ENCODE data around the gene BTBD2.

Gene BTBD2

DNA sequence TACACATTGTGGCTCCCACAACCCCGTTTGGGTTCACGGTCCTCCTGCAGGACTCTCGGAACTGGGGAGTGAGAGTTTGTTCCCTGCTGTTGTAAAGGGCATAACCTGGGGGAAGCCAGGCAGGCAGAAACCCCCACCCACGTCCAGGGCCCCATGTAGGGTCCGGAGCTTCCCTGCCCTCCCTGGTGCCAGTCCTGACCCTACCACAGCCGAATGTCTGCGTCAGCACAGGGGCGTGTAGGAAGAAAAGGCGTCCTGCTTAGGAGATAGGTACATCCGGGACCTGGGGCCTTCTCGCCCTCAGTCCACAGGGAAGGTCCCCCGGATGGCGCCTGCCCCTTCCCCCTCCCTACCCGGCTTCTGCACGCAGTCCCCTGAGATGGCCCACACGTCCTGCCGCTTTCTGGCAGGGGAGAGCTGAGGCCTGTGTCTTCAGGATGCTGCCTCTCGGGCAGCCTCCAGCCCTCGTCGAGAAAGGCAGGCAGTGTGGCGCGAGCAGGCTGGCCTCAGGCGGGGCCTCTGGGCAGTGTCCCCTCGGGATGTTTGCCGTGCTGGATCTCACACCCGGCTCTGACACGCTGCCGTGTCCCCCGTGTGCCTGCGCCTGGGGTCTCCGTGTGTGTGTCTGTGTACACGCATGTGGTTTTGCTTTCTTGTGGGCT lies 55.5 kb downstream of the BTBD2 start:
- no peak for DNase-seq (ENCODE audit: low read depth in 2 of 2)

DNA sequence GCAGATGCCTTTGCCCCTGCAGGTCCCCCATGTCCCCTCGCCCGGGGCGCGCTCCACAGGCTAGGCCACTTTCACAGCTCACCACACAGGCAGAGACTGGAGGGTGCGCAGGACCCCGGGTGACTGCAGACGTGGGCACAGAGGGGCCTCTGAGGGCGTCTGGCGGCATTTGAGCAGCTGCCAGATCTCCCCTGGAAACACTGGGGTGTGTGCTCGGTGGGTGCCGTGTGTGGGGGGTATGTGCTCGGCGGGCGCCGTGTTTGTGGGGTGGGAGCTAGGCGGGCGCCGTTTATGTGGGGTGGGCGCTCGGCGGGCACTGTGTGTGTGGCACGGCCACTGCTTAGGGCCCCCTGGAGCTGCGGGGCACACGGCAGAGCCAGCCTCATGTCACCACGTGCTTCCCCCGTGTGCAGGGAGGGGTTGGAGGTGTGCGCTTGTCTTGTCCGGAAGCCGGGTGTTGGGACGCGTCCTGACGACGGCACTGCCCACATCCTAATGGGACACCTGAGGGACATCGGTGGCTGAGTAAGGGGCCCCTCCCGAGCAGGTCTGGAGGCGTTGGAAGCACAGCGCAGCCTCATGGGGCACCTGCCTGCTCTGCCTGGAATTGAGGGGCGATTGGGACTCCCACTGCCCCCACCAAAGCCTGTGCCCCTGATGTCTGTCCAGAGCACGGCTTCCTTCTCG lies 57.8 kb downstream of the BTBD2 start:
- no peak for DNase-seq (ENCODE audit: low read depth in 2 of 2)

DNA sequence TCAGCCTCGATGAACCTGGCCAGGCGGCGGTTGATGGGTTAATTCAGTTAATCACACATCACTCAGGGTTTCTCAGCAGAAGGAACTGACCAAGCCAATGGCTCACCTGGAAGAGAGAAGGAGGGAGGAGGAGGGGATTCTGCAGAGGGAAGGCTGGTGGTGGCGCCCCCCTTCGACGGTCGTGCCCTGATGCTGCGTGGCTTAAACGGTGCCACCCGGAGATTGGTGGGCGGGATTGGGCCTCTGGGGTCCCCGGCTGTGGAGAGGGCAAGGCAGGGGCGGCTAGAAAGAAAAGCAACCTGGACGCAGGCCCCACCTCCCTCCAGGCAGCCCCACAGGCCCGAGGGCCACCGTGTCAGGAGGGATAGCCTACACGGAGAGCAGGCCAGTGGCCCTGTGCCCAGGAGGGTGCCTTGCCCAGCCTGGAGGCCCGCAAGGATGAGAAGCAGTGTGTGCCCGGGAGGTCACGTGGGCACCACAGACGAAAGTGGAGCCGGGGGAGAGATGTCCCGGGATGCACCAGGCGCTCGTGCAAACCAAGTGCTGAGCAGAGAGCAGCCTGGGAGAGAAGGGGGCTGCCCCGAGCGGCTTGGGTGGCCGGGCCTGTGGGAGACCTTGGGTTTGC lies 58.5 kb downstream of the BTBD2 start:
- no peak for DNase-seq (ENCODE audit: low read depth in 2 of 2)

DNA sequence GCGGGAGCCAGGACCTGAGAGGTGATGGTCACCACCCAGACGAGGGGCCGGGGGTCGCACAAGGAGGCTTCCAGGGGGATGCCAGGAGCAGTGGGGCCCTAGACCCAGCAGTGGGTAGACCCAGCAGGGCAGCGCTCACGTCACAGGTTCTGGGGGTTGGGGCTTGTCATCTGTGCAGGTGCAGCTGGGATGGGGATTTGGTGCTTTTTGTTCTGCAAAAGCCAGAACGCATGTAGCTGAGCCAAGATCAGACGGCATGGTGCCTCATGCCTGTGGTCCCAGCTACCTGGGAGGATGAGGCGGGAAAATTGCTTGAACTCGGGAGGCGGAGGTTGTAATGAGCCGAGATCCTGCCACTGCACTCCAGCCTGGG lies 59.4 kb downstream of the BTBD2 start:
- DNase-seq (ENCODE audit: low read depth in 2 of 2) = no peak

DNA sequence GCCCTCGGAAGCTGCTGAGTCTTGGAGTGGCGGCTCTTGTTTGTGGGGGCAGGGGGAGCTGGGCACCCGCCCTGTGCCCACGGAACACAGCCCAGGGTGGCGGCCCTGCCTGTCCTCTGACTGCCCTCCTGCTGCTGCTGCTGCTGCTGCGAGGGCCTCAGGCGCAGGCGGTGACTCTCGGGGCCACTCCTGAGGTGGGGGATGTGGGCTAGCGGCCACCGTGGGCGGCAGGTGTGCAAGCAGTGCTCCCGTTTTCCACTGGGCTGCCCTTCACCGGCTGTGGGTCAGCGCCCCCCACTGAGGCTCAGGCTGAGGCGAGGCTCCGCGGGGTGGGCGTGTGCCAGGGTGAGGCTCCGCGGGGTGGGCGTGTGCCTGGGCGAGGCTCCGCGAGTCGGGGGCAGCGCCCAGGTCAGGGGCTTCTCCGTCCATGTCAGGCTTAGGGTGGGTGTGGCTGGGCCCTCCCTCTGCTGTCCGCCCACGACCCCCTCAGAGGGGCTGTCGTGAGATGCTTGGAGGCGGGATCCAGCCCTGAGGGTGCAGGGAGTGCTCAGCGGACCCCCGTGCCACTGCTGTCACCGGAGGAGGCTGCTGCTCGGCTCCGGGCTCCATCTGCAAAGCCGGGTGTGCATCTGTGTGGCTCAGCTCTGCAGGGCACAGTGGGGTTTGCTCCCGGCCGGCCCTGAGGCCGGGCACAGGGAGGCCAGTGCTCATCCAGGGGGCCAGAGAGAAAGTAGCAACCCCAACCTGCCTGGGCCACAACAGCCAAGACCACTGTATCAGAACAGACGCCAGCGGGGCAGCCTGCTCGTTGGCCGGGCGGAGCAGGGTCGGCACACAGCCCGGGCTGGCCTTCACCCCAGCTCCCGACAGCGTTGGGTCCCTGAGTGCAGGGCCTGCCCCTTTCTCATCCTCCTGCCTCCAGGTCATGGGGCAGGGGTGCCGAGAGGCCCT lies 60.1 kb downstream of the BTBD2 start:
- DNase-seq (ENCODE audit: low read depth in 2 of 2) = no peak

DNA sequence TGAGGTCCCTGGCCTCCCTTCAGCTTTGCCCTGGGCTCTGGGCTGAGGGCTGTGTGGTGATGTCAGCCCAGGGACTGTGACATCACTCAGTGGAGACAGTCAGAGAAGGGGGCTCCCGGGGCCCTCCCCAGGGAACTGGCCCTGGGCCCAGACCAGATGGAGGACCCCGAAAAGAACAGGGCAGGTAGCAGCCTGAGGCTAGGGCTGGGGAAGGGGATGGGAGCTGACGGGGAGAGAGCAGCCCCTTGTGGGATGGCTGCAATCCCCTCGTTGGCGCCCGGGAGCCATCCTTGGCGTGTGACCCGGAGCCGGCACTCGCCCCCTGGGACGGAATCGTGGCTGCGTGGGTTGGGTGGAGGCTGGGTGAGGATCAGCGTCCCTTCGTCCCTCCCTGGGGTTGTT lies 61.0 kb downstream of the BTBD2 start:
- no peak for DNase-seq (ENCODE audit: low read depth in 2 of 2)

DNA sequence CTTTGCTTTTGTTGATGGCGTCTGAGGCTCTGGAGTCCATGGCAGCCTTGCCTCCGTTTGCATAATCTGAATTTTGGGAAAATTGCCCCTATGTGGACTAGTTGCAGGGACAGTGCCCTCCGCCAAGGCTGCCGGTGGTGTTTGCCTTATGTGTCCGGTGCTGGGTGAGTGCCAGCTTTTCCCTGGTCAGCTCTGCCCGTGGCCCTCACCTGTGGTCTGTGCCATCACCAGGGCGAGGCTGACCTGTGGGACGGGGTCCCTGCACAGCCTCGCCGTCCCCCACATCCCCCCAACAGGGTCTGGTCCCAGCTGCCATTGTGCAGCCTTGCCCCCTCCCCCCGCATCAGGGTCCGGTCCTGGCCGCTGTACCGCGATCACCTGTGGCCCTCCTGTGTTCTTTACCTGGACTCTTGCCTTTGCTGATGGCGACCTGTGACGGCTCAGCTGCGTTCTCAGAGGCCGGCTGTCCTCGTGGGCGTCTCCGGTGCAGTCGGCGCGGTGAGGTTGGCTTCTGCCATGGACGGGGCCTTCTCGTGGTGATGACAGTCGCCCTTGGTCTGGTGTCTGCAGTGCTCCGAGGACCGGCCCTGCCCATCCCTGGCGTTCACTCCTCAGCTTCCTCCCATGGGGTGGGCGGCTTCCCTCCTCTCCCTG lies 61.9 kb downstream of the BTBD2 start:
- no peak for DNase-seq (ENCODE audit: low read depth in 2 of 2)

DNA sequence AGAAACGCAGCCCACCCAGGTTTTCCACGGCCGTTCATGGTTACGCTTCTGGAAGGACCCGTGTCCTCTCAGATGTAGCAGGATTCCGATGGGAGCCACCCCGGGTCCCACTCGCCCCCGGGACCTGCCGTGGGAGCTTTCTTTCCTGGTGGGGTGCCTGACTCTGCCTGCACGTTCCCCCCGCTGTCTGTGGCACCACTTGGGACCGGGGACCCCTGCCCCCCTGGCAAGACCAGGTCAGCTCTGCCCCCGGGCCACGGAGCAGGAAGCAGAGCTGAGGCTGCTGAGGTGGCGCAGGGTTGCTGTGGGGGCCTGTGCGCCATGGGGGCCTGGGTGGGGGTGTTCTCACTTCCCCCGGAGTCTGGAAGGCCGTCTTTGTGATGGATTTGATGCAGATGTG lies 62.5 kb downstream of the BTBD2 start:
- no peak for DNase-seq (ENCODE audit: low read depth in 2 of 2)

DNA sequence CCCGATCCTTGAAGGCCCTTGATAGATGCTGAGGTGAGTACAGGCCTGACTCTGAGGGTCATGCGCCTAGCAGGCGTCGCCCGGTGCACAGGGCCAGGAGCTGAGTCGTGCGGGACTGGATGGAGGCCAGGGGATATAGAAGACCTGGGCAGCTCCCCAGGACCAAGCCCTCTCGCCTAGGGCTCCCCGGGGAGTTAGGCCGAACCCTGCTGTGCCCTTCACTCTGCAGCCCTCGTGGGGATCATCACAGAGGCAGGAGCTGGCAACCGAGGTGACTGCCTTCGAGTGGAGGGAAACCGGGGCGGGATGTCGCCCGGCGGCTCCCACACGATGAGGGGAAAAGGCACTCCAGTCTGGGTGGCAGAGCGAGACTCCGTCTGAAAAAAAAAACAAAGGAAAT lies 62.9 kb downstream of the BTBD2 start:
- no peak for DNase-seq (ENCODE audit: low read depth in 2 of 2)

DNA sequence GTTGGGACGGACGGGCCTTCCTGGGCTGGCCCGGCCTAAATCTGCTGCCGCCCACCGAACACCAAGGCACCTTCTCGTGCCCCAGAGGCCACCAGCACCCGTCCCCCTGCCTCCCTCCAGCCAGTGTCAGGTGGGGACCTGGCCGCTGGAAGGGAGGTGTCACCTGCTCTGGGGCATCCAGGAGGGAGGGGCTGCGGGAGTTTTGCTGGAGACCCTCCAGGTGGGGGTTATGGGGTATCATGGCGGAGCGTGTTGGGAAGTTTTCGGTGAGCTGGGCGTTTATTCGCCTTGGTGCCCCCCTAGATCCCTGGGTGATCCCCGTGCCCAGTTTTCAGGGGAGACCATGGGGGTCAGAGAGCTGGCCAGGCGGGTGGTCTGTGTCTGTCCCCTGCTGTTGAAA lies 64.9 kb downstream of the BTBD2 start:
- DNase-seq (ENCODE audit: low read depth in 2 of 2) = no peak

DNA sequence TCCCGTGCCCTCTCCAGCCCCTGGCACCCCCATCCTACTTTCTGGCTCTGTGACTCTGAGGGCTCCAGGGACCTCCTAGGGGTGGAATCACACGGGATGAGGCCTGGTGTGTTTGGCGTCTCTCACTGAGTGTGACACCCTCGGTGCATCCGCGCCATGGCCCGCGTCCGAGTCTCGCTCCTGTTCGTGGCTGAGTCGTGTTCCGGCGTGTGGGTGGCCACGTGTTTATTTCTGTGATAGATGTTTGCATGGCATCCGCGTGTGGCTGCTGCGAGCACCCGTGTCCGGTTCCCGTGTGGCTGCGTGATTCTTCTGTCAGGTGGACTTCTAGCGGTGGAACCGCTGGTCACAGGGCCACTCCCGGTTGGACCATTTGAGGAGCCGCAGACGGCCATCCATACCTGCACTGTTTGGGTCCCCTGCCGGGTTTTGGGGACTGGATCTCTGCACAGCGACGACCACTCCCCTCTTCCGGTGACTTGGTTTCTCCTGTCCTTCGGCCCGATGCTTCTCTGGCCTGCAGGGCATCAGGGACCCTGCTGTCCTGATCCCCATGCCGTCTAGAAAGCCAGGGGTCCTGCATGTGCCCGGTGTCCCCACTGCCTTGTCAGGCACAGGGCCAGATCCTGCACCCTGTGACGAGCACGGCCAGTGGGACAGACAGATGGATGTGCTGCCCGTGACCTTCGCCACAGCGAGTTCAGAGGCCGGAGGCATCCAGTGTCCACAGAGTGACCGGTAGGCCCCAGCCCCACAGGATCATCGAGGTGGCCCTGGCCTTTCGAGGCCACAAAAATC lies 66.0 kb downstream of the BTBD2 start:
- DNase-seq (ENCODE audit: low read depth in 2 of 2) = no peak

DNA sequence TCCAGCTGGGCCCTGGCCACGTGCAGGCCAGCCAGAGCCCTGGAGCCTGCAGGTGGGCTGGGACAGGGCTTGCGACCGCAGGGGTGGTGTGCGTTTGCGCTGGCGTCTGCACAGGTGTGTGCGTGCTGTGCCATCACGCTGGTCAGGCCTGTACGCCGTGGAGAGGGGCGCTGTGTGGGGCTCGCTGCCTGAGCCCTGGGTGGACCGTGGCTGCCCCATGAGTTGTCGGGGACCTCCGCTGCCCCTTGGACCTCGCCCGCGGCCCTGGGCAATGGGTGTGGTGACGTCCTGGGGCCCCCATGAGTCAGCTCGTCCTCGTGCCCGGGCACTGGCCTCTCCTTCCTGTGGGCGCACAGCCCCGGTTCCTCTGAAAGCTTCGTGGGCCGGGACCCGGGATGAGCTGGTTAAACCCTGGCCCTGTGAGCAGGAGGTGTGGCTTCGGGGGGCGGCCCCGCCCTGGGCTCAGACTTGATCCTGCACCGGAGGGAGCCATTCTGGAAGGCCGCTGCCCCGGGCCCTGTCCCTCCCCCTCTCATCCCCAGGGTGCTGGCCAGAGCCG lies 67.8 kb downstream of the BTBD2 start:
- DNase-seq (ENCODE audit: low read depth in 2 of 2) = no peak

DNA sequence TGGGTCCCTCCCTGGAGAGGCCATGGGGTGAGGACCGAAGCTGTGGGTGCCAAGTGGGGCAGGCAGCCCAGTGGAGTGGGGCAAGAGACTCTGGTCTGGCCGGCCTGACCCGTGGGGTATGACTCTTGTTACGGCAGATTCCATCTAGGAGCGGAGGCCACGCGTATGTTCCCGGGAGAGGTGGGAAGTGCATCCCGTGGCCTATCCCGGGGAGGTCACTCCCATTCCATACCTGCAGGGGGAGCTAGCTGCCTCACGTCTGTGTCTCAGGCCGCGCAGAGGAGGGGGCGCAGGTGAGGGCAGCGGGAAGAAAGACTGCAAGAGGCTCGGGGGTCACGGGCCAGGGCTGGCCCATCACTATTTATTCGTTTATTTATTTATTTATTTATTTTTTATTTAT lies 69.6 kb downstream of the BTBD2 start:
- DNase-seq (ENCODE audit: low read depth in 2 of 2) = no peak

DNA sequence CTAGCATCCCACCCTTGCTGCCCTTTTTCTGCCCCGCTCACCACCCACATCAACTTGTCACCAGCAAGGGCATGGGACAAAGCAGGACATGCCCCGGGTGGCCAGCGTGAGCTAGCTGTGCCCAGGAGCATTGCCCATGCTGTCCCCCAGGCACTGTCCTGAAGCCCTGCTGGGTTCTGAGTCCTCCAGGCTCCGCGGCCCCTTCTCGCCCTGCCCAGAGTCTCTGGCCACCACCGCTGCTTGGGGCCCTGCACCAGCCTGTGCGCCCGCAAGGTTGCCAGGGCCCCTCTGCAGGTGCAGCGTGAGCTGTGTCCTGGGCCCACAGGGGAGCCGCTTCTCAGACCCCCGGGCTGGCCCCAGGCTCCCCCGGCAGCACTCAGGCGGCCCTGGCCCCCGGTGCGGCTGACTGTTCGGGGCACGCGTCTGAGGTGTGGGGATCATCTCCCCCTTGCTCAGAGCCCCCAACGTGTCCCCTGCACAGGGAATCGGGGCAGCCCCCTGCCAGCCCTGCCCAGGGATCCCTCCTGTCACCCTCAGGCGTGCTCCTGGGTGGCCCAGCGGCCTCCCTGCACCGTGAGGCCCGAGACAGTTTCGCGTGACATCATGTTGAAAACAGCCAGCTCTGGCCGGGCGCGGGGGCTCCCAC lies 70.5 kb downstream of the BTBD2 start:
- DNase-seq (ENCODE audit: low read depth in 2 of 2) = no peak

DNA sequence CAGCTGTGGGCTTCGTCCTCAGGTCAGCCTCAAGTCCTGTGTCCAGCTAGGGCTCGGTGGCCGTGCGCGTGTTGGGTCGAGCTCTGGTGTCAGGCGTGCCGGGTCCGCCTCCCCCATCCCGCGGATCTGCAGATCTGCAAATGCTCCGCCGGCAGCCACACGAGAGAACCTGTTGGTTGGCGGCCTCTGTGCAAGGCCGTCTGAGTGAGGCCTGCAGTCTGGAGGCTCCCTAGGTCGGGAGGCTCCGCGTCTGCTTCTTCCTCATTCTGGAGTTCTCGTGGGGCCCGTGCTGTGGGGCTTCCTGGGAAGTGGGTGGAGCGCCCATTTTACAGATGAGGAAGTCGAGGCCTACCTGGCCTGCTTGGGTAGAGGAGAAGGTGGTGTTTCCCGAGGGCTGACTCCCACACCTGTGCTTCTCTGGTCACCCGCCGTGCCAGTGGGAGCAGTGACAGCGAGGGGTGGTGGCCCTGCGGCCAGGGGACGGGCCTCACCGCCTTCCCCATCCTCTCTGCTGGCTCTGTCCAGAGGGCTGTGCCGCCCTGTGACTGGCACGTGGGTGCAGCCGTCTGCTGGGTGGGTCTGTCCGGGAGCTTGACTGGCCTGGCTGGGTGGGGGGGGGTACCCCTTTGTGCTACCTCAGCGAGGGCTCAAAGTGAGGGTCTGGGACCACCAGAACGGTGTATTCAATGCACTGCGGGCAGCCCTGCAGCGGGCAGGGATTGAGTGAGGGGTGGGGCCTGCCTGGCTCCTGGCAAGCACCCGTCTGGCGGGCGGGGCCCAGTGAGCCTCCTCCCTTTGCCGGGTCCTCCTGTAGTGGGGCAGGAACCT lies 71.2 kb downstream of the BTBD2 start:
- no peak for DNase-seq (ENCODE audit: low read depth in 2 of 2)

DNA sequence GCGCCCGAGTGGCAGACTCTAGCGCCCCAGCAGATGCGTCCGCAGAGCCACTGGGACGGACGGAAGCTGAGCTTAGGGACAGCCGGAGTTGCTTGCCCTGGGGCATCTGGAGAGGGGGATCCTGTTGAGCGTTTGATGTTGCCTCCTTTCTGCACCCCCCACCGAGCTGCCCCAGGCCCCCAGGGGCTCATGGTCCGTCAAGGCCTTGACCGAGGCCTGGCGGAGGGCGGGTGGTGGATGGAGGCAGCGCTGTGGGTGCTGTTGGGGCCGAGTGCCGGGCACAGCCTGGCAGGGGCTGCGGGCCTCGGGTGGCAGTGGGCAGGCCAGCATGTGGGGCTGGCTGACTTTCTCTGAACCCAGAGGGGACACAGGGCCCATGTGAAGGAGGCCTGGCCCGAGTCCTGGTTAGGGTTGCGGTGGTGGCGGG lies 71.8 kb downstream of the BTBD2 start:
- DNase-seq (ENCODE audit: low read depth in 2 of 2) = no peak

DNA sequence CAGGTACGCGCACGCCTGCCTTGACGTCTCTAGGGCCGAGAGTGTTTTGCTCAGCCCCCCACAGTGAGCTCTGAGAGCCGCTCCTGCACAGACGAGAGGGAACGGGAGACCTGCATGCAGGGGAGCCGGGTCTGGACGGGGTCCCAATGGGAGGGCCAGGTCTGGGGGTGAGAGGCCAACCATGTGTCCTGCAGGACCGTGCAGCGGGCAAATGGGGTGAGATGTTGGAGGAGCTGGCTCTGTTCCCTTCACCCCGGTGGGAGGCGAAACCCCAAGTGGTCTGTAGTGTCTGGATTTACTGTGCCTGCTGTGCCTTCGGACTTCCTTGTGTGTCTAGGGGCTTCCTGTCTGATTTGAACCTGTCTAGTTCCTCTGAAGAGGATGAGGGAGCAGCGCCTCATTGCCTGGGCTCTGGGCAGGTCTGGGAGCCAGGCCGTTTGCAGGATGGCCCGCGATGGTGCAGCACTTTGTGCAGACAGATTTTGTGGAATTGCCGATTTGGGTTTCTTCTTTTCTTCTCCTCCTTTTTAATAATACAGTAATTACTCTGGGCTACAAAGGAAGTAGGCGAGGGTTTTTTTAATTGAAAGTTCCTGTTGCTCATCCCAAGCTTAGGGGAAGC lies 72.5 kb downstream of the BTBD2 start:
- DNase-seq (ENCODE audit: low read depth in 2 of 2) = no peak

DNA sequence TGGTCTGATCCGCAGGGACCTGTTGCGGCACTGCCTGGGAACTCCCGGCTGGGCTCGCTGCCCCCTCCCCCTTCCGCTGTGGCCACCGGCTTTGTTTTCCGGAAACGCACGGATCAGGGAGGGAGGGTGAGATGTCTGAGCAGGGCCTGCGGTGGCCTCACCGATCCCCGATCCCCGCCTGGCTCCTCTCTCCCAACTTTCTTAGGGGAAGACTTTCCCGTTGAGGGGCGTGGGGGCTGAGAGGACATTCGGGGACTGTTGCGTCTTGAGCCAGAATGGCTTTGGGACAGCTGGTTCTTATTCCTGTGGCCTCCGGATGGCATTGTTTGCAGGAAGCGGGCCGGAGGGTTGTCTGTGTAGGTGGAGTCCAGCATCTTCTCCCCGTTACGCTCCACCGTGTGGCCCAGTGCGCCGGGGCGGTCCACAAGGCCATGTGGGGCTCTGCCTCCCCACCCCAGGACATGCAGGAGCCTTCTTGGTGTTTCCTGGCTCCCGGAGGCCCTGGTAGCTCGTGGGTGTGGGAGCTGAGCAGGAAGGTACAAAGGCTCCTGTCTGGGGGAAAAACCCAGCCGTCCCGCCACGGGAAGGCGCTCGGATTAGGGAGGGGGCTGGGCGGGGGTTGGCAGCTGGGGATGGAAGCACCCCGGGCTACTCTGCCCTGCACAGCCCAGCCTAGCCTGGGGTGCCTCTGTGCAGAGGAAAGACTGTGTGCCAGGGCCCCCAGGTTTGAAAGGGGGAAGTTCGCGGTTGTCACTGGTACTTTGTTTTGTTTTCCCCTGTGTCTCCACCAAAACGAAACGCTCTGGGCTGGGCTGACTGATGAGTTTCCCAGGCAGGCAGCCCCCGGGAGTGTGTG lies 73.2 kb downstream of the BTBD2 start:
- DNase-seq (ENCODE audit: low read depth in 2 of 2) = peak; percentile 31 to 55
